SK-N-DZ (cell line): ENCODE measurements around the gene ABHD17A.

Experiments used
- DNase-seq: peaks from one replicate; pipeline ENCODE4 v3.0.0-alpha.2; 2015; ENCODE audit warnings: low spot score

ABHD17A gene

GRCh38 chr19:1864480-1865171 is 20.7 kb downstream of the ABHD17A start:
- peak; percentile 73 for DNase-seq

GRCh38 chr19:1863638-1864479 is 21.4 kb downstream of the ABHD17A start:
- peak; percentile 88 for DNase-seq

- DNase-seq: no peak
Measured at GRCh38 chr19:1863328-1863637, 22.0 kb downstream of the ABHD17A start, which contains the start of gene KLF16. TSS of gene KLF16 (minus strand) at chr19:1863579. CDS start at chr19:1863497, 82 bp downstream.

- DNase-seq: no peak
Measured at GRCh38 chr19:1862424-1863327, 22.6 kb downstream of the ABHD17A start.

GRCh38 chr19:1862068-1862423 is 23.2 kb downstream of the ABHD17A start:
- no peak for DNase-seq

GRCh38 chr19:1861599-1862031 is 23.7 kb downstream of the ABHD17A start:
- DNase-seq: no peak

GRCh38 chr19:1860821-1861598 is 24.3 kb downstream of the ABHD17A start:
- DNase-seq: no peak

GRCh38 chr19:1860042-1860775 is 25.1 kb downstream of the ABHD17A start:
- peak; percentile 59 for DNase-seq

GRCh38 chr19:1859331-1859781 is 25.9 kb downstream of the ABHD17A start:
- DNase-seq: no peak

- DNase-seq: no peak
Measured at GRCh38 chr19:1858412-1859081, 26.7 kb downstream of the ABHD17A start.

GRCh38 chr19:1857648-1858326 is 27.5 kb downstream of the ABHD17A start:
- no peak for DNase-seq

GRCh38 chr19:1856698-1857603 is 28.3 kb downstream of the ABHD17A start:
- DNase-seq: no peak

- DNase-seq: no peak
Measured at GRCh38 chr19:1856345-1856697, 29.0 kb downstream of the ABHD17A start.

GRCh38 chr19:1855828-1856255 is 29.5 kb downstream of the ABHD17A start:
- no peak for DNase-seq

- peak; percentile 89 for DNase-seq
Measured at GRCh38 chr19:1855040-1855827, 30.1 kb downstream of the ABHD17A start.

- DNase-seq: no peak
Measured at GRCh38 chr19:1854542-1855039, 30.7 kb downstream of the ABHD17A start.

- no peak for DNase-seq
Measured at GRCh38 chr19:1854039-1854541, 31.2 kb downstream of the ABHD17A start.
